ENCODE results near the gene TTYH3. TPM values are rescaled to one million over a fixed set of nuclear protein-coding genes. Genes with fewer than 3 reads are reported as not detected.
A peak's percentile ranks its signal among the peaks of the same experiment; 100 is the strongest.
"Not testable (repeated sequence)": the region's sequence is repeated elsewhere in the genome, so short reads cannot be mapped to it uniquely, and the experiment has no call there.

The TTYH3 gene
- total RNA-seq, 1 experiment from 2014 or later: 25.0 TPM

DNA sequence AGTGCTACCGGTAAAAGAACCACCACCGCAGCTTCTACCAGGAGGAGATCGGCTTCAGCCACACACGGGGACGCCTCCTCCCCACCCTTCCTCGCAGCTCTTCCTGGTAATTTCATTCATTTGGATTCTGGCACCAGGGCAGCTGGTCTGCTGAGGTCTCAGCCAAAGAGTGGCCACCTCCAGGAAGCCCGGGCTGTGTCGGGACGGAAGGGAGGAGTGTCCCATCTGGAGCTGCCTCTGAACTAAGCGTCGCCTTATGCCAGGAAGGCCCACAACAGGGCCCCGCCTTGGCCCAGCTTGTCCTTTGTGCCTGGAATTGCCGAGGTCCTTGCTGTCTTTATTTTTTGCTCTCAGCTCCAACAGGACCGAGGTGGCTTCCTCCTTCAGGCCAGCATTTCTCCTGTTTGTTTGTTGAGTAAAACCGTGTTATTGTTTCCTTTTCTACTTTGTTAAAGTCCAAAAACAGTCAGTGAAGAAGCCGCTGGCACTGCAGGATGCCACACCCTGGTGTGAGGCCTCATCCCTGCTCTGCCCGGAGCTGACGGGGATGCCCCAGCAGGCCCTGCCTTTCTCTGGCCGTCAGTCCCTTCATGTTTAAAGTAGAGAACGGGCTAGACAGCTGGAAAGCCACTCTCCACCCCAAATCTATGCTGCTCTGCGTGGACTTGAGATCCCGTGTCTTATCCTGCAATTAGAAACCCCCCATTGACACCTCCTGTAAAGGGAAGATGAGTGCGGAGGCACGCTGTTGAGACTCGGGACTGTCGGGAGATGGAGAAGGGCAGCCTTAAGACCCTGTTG is 24.5 kb upstream of the TTYH3 start:
- Histone ChIP-seq H3K4me1 (ENCODE audit: insufficient read depth, low read length) (peaks cover 6% of the 10 kb centered on the region), H4K20me1 (ENCODE audit: low read length) (no peaks in the 10 kb centered on the region), H3K9ac (ENCODE audit: low read length) (no peak overlapping the region), H2AFZ (ENCODE audit: low read length) (no peak overlapping the region), H3K9me3 (ENCODE audit: low read length) (no peaks in the 10 kb centered on the region), H3K9me2 (replicated peaks; ENCODE audit: low read length) (no peaks in the 10 kb centered on the region), H3K4me3 (ENCODE audit: low read length) (no peak overlapping the region), H3K4me2 (ENCODE audit: low read length) (no peak overlapping the region), H3K27ac (ENCODE audit: low read length) (no peak overlapping the region), H3K27me3 (ENCODE audit: low read length) (no peaks in the 10 kb centered on the region), H3K36me3 (ENCODE audit: low read depth, low read length) (no peaks in the 10 kb centered on the region), H3F3A (ENCODE audit: low read length, unreplicated experiment) (no peaks in the 10 kb centered on the region), H3K79me2 (ENCODE audit: low read length) (no peaks in the 10 kb centered on the region)
- ATAC-seq (no peak), DNase-seq (no peak)
- no peak for TF ChIP-seq CTCF (conservative IDR thresholded peaks at IDR 0.05; ENCODE audit: low read depth, low read length)
- TF ChIP-seq EZH2 (IDR thresholded peaks at IDR 0.05; ENCODE audit: low read length, unreplicated experiment): no peak
- TF ChIP-seq EZH2phosphoT487 (IDR thresholded peaks at IDR 0.05; ENCODE audit: borderline replicate concordance, low read length): no peak
- POLR2A ChIA-PET (ENCODE audit: unreplicated experiment): no interaction called here
- BruUV-seq (replicated peaks): no TSS peak
- intact Hi-C loops (cut with micrococcal nuclease): no loop called here
- CTCF ChIA-PET: no interaction called here

DNA sequence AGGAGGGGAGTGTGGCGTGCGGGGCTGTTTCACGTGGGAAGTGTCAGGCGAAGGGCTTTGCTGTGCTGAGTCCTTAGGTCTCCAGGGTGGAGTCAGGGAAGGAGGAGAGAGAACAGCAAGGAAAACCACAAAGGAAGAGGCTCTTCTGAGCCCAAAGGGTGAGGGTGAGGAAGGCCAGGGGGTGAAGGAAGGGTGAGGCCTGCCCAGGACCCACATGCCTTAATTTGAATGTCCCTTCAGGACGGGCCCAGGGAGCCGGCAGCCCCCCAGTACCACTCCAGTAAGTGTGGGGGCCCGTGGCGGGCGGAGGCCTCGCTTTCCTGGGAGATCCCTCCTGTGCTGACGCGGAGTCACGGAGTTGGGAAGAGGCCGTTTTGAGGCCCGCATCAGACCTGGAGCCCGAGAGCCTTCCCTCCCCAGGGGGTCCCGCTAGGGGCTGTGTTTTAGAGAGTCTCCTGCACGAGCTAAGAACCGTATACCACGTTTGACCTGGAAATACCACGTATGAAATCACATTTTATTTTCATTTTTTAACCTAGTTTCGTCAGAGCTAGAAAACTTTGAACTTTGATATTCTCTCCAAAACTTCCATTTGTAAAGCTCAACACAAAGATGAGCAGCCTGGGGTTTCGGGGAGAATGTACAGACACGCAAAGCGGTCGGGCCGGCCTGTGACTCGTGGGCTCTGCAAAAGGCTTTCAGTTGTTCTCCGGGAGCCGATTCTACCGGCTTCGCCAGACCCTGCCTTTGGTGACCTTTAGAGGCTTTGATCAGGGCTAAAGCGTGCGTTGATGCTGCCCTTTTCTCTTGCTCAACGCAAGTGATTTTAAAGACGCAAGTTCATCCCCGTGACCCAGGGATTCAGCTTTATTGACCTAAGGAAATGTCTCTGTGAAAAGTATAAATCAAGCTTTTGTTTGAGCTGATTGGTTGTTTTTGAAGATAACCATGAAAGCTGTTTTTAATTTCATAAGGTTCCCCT is 23.6 kb upstream of the TTYH3 start:
- POLR2A ChIA-PET (ENCODE audit: unreplicated experiment): no interaction called here
- Histone ChIP-seq H3K27ac (ENCODE audit: low read length) (no peak overlapping the region), H3K36me3 (ENCODE audit: low read depth, low read length) (no peaks in the 10 kb centered on the region), H3K9me3 (ENCODE audit: low read length) (no peaks in the 10 kb centered on the region), H3K4me2 (ENCODE audit: low read length) (no peak overlapping the region), H2AFZ (ENCODE audit: low read length) (no peak overlapping the region), H3K4me1 (ENCODE audit: insufficient read depth, low read length) (no peaks in the 10 kb centered on the region), H3K79me2 (ENCODE audit: low read length) (no peaks in the 10 kb centered on the region), H3K9ac (ENCODE audit: low read length) (no peak overlapping the region), H3K9me2 (replicated peaks; ENCODE audit: low read length) (no peaks in the 10 kb centered on the region), H4K20me1 (ENCODE audit: low read length) (no peaks in the 10 kb centered on the region), H3K27me3 (ENCODE audit: low read length) (no peaks in the 10 kb centered on the region), H3K4me3 (ENCODE audit: low read length) (no peak overlapping the region), H3F3A (ENCODE audit: low read length, unreplicated experiment) (no peaks in the 10 kb centered on the region)
- DNase-seq: no peak
- no peak for TF ChIP-seq EZH2phosphoT487 (IDR thresholded peaks at IDR 0.05; ENCODE audit: borderline replicate concordance, low read length)
- CTCF ChIA-PET: interaction anchor here (0.7 kb wide), 1 partner anchor 176 kb away, joined by 3 read pairs; no protein-coding TSS in a partner anchor
- no peak for ATAC-seq
- BruUV-seq (replicated peaks): no TSS peak
- intact Hi-C loops (cut with micrococcal nuclease): no loop called here

GRCh38 chr7:2608921-2609411 is 22.8 kb upstream of the TTYH3 start:
- ATAC-seq: peak; percentile 48

DNA sequence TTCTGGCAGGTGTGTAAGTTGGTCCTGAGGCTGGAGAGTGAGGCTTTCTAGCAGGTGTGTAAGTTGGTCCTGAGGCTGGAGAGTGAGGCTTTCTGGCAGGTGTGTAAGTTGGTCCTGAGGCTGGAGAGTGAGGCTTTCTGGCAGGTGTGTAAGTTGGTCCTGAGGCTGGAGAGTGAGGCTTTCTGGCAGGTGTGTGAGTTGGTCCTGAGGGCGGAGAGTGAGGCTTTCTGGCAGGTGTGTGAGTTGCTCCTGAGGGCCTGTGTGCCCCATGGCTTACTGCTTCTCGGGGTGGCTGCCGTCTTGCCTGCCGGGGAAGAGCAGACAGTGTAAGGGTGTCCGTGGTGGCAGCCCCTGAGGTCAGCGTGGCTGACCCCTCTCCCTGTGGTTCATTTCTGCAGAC is 22.1 kb upstream of the TTYH3 start:
- H3K4me1 ChIP-seq (ENCODE audit: insufficient read depth, low read length); H3K79me2 ChIP-seq (ENCODE audit: low read length); H3K9me3 ChIP-seq (ENCODE audit: low read length); POLR2A ChIA-PET (ENCODE audit: unreplicated experiment); H2AFZ ChIP-seq (ENCODE audit: low read length); H4K20me1 ChIP-seq (ENCODE audit: low read length); BruUV-seq (replicated peaks); DNase-seq; CTCF ChIA-PET; H3K36me3 ChIP-seq (ENCODE audit: low read depth, low read length); intact Hi-C loops (cut with micrococcal nuclease); H3K27me3 ChIP-seq (ENCODE audit: low read length); H3K4me3 ChIP-seq (ENCODE audit: low read length); H3K27ac ChIP-seq (ENCODE audit: low read length); H3K9ac ChIP-seq (ENCODE audit: low read length); H3K4me2 ChIP-seq (ENCODE audit: low read length); H3K9me2 ChIP-seq (replicated peaks; ENCODE audit: low read length); ATAC-seq; H3F3A ChIP-seq (ENCODE audit: low read length, unreplicated experiment): not testable (repeated sequence)

More at GRCh38 chr7:2608921-2609411, 22.8 kb upstream of the TTYH3 start:
- Histone ChIP-seq H3K4me3 (ENCODE audit: low read length) (no peak overlapping the region), H3K36me3 (ENCODE audit: low read depth, low read length) (no peaks in the 10 kb centered on the region), H3K9me3 (ENCODE audit: low read length) (no peaks in the 10 kb centered on the region), H3K27me3 (ENCODE audit: low read length) (no peaks in the 10 kb centered on the region), H3K79me2 (ENCODE audit: low read length) (no peaks in the 10 kb centered on the region), H3K27ac (ENCODE audit: low read length) (no peak overlapping the region), H3K4me1 (ENCODE audit: insufficient read depth, low read length) (no peaks in the 10 kb centered on the region), H3K9ac (ENCODE audit: low read length) (no peak overlapping the region), H3K4me2 (ENCODE audit: low read length) (no peak overlapping the region), H2AFZ (ENCODE audit: low read length) (no peak overlapping the region), H3K9me2 (replicated peaks; ENCODE audit: low read length) (no peaks in the 10 kb centered on the region), H4K20me1 (ENCODE audit: low read length) (no peaks in the 10 kb centered on the region), H3F3A (ENCODE audit: low read length, unreplicated experiment) (no peaks in the 10 kb centered on the region)
- TF ChIP-seq CTCF (conservative IDR thresholded peaks at IDR 0.05; ENCODE audit: low read depth, low read length) (peak; percentile 51), EZH2phosphoT487 (IDR thresholded peaks at IDR 0.05; ENCODE audit: borderline replicate concordance, low read length) (no peak), EZH2 (IDR thresholded peaks at IDR 0.05; ENCODE audit: low read length, unreplicated experiment) (no peak)
- ChIA-PET POLR2A (ENCODE audit: unreplicated experiment) (interaction anchor here (0.6 kb wide), 1 partner anchor 20 kb away, joined by 20 read pairs; no protein-coding TSS in a partner anchor), CTCF (interaction anchor here (0.7 kb wide), 1 partner anchor 177 kb away, joined by 3 read pairs; no protein-coding TSS in a partner anchor)
- intact Hi-C loops (cut with micrococcal nuclease): no loop called here
- DNase-seq: peak; percentile 22
- no TSS peak for BruUV-seq (replicated peaks)
